ENCODE data around the gene MFNG.

The MFNG gene

GRCh38 chr22:37500745-37501609 lies 14.8 kb upstream of the MFNG start:
- H3K4me1 ChIP-seq = peaks cover 0 to 47% (median 24%) of the 10 kb centered on the region in 10 experiments; a peak in 17 of 20 replicates
- H3K4me3 ChIP-seq = no peak overlapping the region
- H3K9ac ChIP-seq = no peak overlapping the region
- no peak overlapping the region for H3K27ac ChIP-seq
- H4K20me1 ChIP-seq = peaks cover 0 to 14% (median 0%) of the 10 kb centered on the region in 11 experiments; a peak in 3 of 22 replicates
- peak overlapping the region in 4 of 11 experiments; percentile 14 to 70 (median 43); a peak in 5 of 22 replicates for H3K4me2 ChIP-seq
- H3K36me3 ChIP-seq = no peaks in the 10 kb centered on the region
- H3K9me3 ChIP-seq (replicated peaks in 1 of 11) = no peaks in the 10 kb centered on the region
- H3K27me3 ChIP-seq = no peaks in the 10 kb centered on the region
- TF ChIP-seq Cebpa-rat (IDR thresholded peaks at IDR 0.05) = no peak

- H3K9ac ChIP-seq = peak overlapping the region in 1 of 11 experiments; percentile 36; a peak in 1 of 22 replicates
- no peak for TF ChIP-seq Cebpa-rat (IDR thresholded peaks at IDR 0.05)
These were observed 13.8 kb upstream of the MFNG start for GRCh38 chr22:37499789-37500540.

GRCh38 chr22:37499027-37499707 lies 13.0 kb upstream of the MFNG start:
- Histone ChIP-seq H3K27me3 (no peaks in the 10 kb centered on the region), H3K4me1 (peaks cover 0 to 44% (median 24%) of the 10 kb centered on the region in 10 experiments; a peak in 18 of 20 replicates), H3K36me3 (no peaks in the 10 kb centered on the region), H4K20me1 (peaks cover 0 to 14% (median 0%) of the 10 kb centered on the region in 11 experiments; a peak in 3 of 22 replicates), H3K9ac (peak overlapping the region in 1 of 11 experiments; percentile 36; a peak in 1 of 22 replicates), H3K4me3 (no peak overlapping the region), H3K4me2 (peak overlapping the region in 2 of 11 experiments; percentile 21 to 27; a peak in 1 of 22 replicates), H3K27ac (no peak overlapping the region), H3K9me3 (replicated peaks in 1 of 11) (no peaks in the 10 kb centered on the region)
- TF ChIP-seq Cebpa-rat (IDR thresholded peaks at IDR 0.05) = no peak

More at GRCh38 chr22:37499789-37500540, 13.8 kb upstream of the MFNG start:
- peaks cover 0 to 14% (median 0%) of the 10 kb centered on the region in 11 experiments; a peak in 3 of 22 replicates for H4K20me1 ChIP-seq
- peak overlapping the region in 2 of 11 experiments; percentile 21 to 27; a peak in 2 of 22 replicates for H3K4me2 ChIP-seq
- peaks cover 0 to 47% (median 24%) of the 10 kb centered on the region in 10 experiments; a peak in 17 of 20 replicates for H3K4me1 ChIP-seq
- no peaks in the 10 kb centered on the region for H3K9me3 ChIP-seq (replicated peaks in 1 of 11)
- H3K4me3 ChIP-seq = no peak overlapping the region
- H3K27ac ChIP-seq = no peak overlapping the region
- no peaks in the 10 kb centered on the region for H3K36me3 ChIP-seq
- H3K27me3 ChIP-seq = no peaks in the 10 kb centered on the region

- Histone ChIP-seq H3K27me3 (no peaks in the 10 kb centered on the region), H3K36me3 (no peaks in the 10 kb centered on the region), H3K4me1 (peaks cover 0 to 37% (median 25%) of the 10 kb centered on the region in 10 experiments; a peak in 18 of 20 replicates), H3K9ac (no peak overlapping the region), H3K27ac (no peak overlapping the region), H3K9me3 (replicated peaks in 1 of 11) (no peaks in the 10 kb centered on the region), H3K4me2 (peak overlapping the region in 3 of 11 experiments; percentile 2 to 11 (median 7); a peak in 4 of 22 replicates), H4K20me1 (peaks cover 0 to 9% (median 0%) of the 10 kb centered on the region in 11 experiments; a peak in 3 of 22 replicates), H3K4me3 (no peak overlapping the region)
- TF ChIP-seq Cebpa-rat (IDR thresholded peaks at IDR 0.05) = no peak
These were observed 12.2 kb upstream of the MFNG start for GRCh38 chr22:37498289-37498909.

- H3K4me1 ChIP-seq = peaks cover 0 to 37% (median 22%) of the 10 kb centered on the region in 10 experiments; a peak in 18 of 20 replicates
- H3K36me3 ChIP-seq = no peaks in the 10 kb centered on the region
- no peak overlapping the region for H3K4me3 ChIP-seq
- no peak overlapping the region for H3K27ac ChIP-seq
- H4K20me1 ChIP-seq = peaks cover 0 to 6% (median 0%) of the 10 kb centered on the region in 11 experiments; a peak in 3 of 22 replicates
- H3K9me3 ChIP-seq (replicated peaks in 1 of 11) = no peaks in the 10 kb centered on the region
- H3K27me3 ChIP-seq = no peaks in the 10 kb centered on the region
- TF ChIP-seq Cebpa-rat (IDR thresholded peaks at IDR 0.05) = no peak
- H3K4me2 ChIP-seq = no peak overlapping the region
- no peak overlapping the region for H3K9ac ChIP-seq
These were observed 10.9 kb upstream of the MFNG start for GRCh38 chr22:37497062-37497599.

GRCh38 chr22:37496651-37497050 lies 10.5 kb upstream of the MFNG start:
- Histone ChIP-seq H3K27ac (no peak overlapping the region), H3K9me3 (replicated peaks in 1 of 11) (no peaks in the 10 kb centered on the region), H3K9ac (no peak overlapping the region), H3K4me2 (no peak overlapping the region), H3K4me1 (peaks cover 0 to 37% (median 21%) of the 10 kb centered on the region in 10 experiments; a peak in 18 of 20 replicates), H3K4me3 (no peak overlapping the region), H3K36me3 (no peaks in the 10 kb centered on the region), H4K20me1 (peaks cover 0 to 7% (median 0%) of the 10 kb centered on the region in 11 experiments; a peak in 3 of 22 replicates), H3K27me3 (no peaks in the 10 kb centered on the region)
- TF ChIP-seq Cebpa-rat (IDR thresholded peaks at IDR 0.05) = no peak

GRCh38 chr22:37493979-37494378 lies 7.8 kb upstream of the MFNG start:
- Histone ChIP-seq H3K9me3 (replicated peaks in 1 of 11) (no peaks in the 10 kb centered on the region), H3K4me2 (no peak overlapping the region; a peak in 1 of 22 replicates), H3K27ac (no peak overlapping the region), H3K4me3 (no peak overlapping the region), H3K9ac (no peak overlapping the region), H3K27me3 (no peaks in the 10 kb centered on the region), H3K36me3 (no peaks in the 10 kb centered on the region), H4K20me1 (peaks cover 0 to 7% (median 0%) of the 10 kb centered on the region in 11 experiments; a peak in 3 of 22 replicates), H3K4me1 (peaks cover 0 to 31% (median 17%) of the 10 kb centered on the region in 10 experiments; a peak in 17 of 20 replicates)
- TF ChIP-seq Cebpa-rat (IDR thresholded peaks at IDR 0.05) = no peak
